GM21360 (cell line): ENCODE data around the gene RAPGEF2.
"Not testable (repeated sequence)": the region's sequence is repeated elsewhere in the genome, so short reads cannot be mapped to it uniquely, and the experiment has no call there.

Experiments
- ATAC-seq: cut with Tn5 transposase; IDR thresholded peaks from one replicate; pipeline ENCODE4 v1.9.1; 2021; ENCODE audit warnings: mild to moderate bottlenecking, moderate library complexity; ENCODE audit not compliant: unreplicated experiment

Gene RAPGEF2

GRCh38 chr4:159355466-159355865, 252.6 kb downstream of the RAPGEF2 start:
- ATAC-seq: no peak

DNA sequence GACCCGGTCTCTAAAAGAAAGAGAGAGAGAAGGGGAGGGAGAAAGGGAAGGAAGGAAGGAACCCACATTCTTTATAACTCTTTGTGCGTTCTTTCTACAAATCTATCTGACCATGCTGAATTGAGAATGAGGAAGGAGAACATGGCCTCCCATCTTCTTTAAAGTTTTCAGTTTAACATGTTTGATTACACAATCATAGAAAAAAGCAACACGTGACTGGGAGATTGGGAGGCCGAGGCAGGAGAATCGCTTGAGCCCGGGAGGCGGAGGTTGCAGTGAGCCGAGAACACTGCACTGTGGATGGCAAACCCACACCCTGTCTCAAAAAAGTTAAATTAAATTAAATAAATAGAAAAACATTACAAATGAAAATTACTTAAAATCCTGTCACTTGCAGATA, 254.5 kb downstream of the RAPGEF2 start:
- no peak for ATAC-seq

GRCh38 chr4:159358226-159358625, 255.3 kb downstream of the RAPGEF2 start:
- no peak for ATAC-seq

DNA sequence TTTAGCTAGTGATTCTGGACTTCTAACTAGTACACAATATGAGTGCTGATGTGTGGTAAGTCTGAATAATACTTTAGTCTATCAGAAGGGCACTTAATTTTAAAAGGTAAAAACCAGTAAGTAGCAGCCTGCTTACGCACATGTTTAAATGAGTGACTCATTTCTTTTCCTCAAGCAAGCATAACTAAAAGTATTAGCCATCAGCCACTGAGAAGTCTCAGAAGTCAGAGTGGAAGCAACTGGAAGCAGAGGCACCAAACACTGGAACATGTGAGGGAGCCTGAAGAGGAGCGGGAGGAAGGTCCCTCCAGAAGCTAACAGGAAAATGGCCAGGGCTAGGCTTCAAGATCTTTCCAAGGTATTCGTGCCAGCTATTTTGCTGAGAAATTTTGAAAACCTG, 257.7 kb downstream of the RAPGEF2 start:
- no peak for ATAC-seq

DNA sequence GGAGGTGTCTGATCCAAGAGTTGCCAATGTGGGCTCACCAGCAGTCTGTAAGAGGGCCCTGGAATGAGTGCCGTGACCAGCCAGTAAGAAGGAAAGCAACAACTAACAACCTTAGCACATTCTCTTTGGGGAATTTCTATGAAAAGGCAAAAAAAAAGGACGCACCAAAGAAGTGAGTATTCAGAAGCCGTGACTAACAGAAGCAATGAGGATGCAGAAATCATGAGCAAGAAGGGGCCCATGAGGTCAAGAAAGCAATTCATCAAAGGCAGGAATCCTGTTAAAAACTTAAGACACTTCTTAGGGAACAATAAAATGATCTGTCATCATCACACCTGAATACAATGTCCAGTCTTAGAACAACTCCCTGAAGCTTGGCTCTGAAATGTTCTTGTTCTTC, 260.5 kb downstream of the RAPGEF2 start:
- no peak for ATAC-seq

DNA sequence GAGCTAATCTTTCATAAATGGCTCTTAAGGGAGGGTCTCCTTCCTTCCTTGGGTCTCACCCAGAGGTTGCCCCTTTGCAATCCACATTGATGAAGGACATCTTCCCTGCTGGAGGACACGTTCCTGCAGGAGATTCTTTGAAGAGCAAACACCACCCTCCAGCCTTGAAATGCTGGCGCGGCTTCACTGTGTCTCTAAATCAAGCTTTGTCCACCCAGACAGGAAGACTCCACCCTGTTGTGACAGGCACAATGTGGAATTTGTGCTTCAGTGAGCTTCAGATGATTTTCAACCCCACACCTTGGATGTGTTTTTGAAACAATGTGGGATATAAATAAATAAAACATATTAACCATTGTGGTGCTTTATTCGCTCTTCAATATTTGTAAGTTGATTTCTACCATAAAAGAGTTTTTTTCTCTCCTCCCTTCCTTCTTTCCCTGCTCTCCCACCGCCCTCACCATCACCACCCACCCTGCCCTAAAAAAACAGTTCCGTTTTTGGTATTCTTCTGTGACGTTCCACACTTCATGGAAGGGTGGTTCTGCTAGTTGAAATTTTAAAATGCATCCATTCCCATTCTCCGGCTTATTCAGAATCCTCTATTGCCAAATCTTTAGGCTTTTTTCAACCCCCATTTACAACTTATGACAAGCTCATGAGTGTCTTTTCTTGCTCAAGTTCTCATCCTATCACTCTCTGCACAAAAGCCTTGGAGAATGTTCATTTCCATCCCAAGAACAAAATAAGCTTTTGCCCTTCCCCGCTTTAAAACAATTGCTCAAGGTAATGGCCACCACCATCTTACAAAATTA, 264.3 kb downstream of the RAPGEF2 start:
- no peak for ATAC-seq

GRCh38 chr4:159367781-159368080, 264.9 kb downstream of the RAPGEF2 start:
- no peak for ATAC-seq

DNA sequence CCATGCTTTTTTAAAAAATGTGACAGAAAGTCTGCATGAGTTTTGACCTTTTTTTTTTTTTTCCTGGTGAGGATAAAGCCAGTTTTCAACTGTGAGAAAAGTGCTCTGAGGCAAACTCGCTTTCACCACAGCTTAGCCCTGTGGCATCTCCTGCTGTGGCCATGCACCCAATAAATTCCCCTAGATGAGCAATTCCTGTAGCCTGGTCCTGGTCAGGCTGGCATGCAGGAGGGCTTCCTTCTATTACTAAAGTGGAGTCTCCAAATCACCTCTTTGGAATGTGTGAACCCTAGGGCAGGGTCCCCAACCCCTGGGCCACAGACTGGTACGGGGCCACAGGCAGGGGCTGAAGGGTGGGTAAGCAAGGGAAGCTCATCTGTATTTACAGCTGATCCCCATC, 265.4 kb downstream of the RAPGEF2 start:
- ATAC-seq: no peak

- no peak for ATAC-seq
These were observed 266.4 kb downstream of the RAPGEF2 start for GRCh38 chr4:159369256-159369655.

DNA sequence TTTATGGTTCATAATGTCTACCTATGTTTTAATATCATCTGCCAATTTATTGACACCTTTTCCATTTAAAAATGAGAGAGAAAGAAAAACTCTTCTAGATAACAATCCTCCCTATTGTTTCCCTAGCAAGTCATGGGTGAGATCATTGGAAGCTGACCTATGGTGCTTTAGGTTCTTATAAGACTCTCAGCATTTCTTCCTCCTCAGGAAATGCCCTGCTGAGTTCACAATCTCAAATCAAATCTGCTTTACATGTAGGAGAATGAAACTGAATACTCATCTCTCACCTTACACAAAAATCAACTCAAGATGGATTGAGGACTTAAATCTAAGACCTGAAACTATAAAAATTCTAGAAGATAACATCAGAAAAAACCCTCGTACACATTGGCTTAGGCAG, 267.4 kb downstream of the RAPGEF2 start:
- ATAC-seq: no peak

GRCh38 chr4:159374749-159375530, 272.1 kb downstream of the RAPGEF2 start:
- no peak for ATAC-seq

GRCh38 chr4:159376289-159376688, 273.4 kb downstream of the RAPGEF2 start:
- ATAC-seq: no peak

- no peak for ATAC-seq
These were observed 275.3 kb downstream of the RAPGEF2 start for GRCh38 chr4:159378056-159378616.

GRCh38 chr4:159379064-159379463, 276.2 kb downstream of the RAPGEF2 start:
- ATAC-seq: not testable (repeated sequence)

GRCh38 chr4:159379836-159380235, 277.0 kb downstream of the RAPGEF2 start:
- ATAC-seq: no peak

GRCh38 chr4:159382856-159383561, 280.1 kb downstream of the RAPGEF2 start:
- ATAC-seq: no peak

GRCh38 chr4:159383562-159383931, 280.7 kb downstream of the RAPGEF2 start:
- no peak for ATAC-seq

DNA sequence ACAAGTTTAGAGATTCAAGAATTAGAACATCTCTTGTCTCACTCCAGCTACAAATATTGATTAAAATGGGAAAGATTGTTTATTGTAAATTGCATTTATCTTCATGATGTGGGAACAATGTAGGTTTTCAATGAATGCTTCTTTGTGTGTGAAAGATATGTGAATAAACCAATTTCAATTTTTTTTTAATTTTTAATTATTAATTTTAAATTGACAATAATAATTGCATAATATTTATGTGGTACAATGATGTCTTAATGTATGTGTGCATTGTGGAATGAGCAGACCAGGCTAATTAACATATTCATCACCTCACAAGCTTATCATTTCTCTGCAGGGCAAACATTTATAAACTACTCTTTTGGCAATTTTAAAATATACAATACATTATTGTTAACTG, 281.1 kb downstream of the RAPGEF2 start:
- ATAC-seq: no peak

- ATAC-seq: no peak
These were observed 281.8 kb downstream of the RAPGEF2 start for GRCh38 chr4:159384632-159385031.

DNA sequence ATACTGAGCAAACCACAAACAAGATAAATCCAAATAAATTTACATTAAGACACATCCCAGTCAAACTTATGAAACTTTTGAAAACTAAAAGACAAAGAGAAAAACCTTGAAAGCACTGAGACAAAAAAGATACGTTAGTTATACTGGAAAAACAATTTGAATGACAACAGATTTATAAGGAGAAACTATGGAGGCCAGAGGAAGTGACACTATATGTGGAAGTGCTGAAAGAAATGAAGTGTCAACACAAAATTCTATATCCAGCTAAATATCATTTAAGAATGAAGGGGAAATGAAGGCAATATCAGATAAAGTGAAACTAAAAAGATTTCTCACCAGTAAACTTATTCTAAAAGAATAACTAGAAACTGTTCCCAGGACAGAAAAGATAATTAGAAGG, 283.7 kb downstream of the RAPGEF2 start:
- ATAC-seq: no peak

DNA sequence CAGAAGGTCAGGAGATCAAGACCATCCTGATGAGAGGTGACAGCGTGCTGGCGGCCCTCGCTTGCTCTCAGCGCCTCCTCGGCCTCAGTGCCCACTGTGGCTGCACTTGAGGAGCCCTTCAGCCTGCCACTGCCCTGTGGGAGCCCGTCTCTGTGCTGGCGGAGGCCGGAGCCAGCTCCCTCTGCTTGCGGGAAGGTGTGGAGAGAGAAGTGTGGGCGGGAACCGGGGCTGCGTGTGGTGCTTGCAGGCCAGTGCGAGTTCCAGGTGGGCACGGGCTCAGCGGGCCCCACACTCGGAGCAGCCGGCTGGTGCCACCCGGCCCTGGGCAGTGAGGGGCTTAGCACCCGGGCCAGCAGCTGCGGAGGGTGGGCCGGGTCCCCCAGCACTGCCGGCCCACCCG, 286.9 kb downstream of the RAPGEF2 start:
- ATAC-seq: no peak

GRCh38 chr4:159390648-159391047, 287.8 kb downstream of the RAPGEF2 start:
- ATAC-seq: no peak
